Caco-2 (cell line): ENCODE measurements around the gene RASSF8. TPM values are rescaled to one million over a fixed set of nuclear protein-coding genes. Genes with fewer than 3 reads are reported as not detected.

Experiments used
- BruUV-seq: library from RNA; stranded (reverse); fragments of 400-500 nt; replicated peaks from 2 replicates; lab custom pipeline; 2021; lab: Mats Ljungman, UMichigan
- CTCF ChIA-PET: fragments of 300-600 bp; sonication (Branson Sonifier 250); formaldehyde crosslinking; loops from one replicate; lab custom pipeline; 2022; ENCODE audit warnings: antibody characterized with exemption; lab: Charles Lee
- POLR2A ChIA-PET: fragments of 300-600 bp; sonication (Branson Sonifier 250); formaldehyde crosslinking; loops from one replicate; lab custom pipeline; 2022; ENCODE audit warnings: antibody characterized with exemption; lab: Charles Lee
- DNase-seq, 2 experiments: peaks; one replicate each; pipeline versions ENCODE4 v3.0.0 to v3.0.0-alpha.2; 2020 to 2022
- H3K27me3 ChIP-seq: replicated peaks from 2 replicates; pipeline ENCODE4 v1.6.0; 2011; ENCODE audit warnings: low read length; ENCODE audit not compliant: control insufficient read depth, insufficient read depth
- H3K36me3 ChIP-seq: 2 replicates; pipeline ENCODE4 v1.5.1; 2011; ENCODE audit warnings: low read length; ENCODE audit not compliant: control insufficient read depth, insufficient read depth
- H3K4me1 ChIP-seq: fragments of 250-450 bp; sonication (Bioruptor Pico); 2 replicates; pipeline ENCODE4 v1.5.1; 2020; ENCODE audit warnings: mild to moderate bottlenecking
- H3K4me3 ChIP-seq: 2 replicates; pipeline ENCODE4 v1.5.1; 2011; ENCODE audit warnings: low read depth, mild to moderate bottlenecking, control low read depth, low read length
- H3K9me3 ChIP-seq: fragments of 250-450 bp; sonication (Bioruptor Pico); 2 replicates; pipeline ENCODE4 v1.5.1; 2020; ENCODE audit warnings: mild to moderate bottlenecking, moderate library complexity
- H3K27ac Mint-ChIP-seq: one replicate; pipeline ENCODE4 v1.8.0; 2022; ENCODE audit warnings: mixed read lengths; ENCODE audit not compliant: unreplicated experiment
- H3K27me3 Mint-ChIP-seq: one replicate; pipeline ENCODE4 v1.8.0; 2022; ENCODE audit warnings: mixed read lengths; ENCODE audit not compliant: insufficient read depth, unreplicated experiment
- H3K36me3 Mint-ChIP-seq: one replicate; pipeline ENCODE4 v1.8.0; 2022; ENCODE audit warnings: mild to moderate bottlenecking, mixed read lengths; ENCODE audit not compliant: insufficient read depth, unreplicated experiment
- H3K4me1 Mint-ChIP-seq: one replicate; pipeline ENCODE4 v1.8.0; 2022; ENCODE audit warnings: low read depth, mixed read lengths; ENCODE audit not compliant: unreplicated experiment
- H3K4me3 Mint-ChIP-seq: one replicate; pipeline ENCODE4 v1.8.0; 2022; ENCODE audit warnings: mild to moderate bottlenecking, moderate library complexity, mixed read lengths; ENCODE audit not compliant: unreplicated experiment
- H3K9me3 Mint-ChIP-seq: one replicate; pipeline ENCODE4 v1.8.0; 2022; ENCODE audit warnings: mixed read lengths; ENCODE audit not compliant: unreplicated experiment
- intact Hi-C: fragments of 100-400 bp; cut with micrococcal nuclease; formaldehyde crosslinking; loops from one replicate; pipeline ENCODE4 v1.10.0; 2022; ENCODE audit not compliant: unreplicated experiment
- total RNA-seq: library from RNA; stranded (reverse); gene quantifications from 2 replicates; pipeline ENCODE4 v1.2.3, GENCODE V29; 2022
- TF ChIP-seq, protein P1 (sequence below), 2 experiments: fragments of 200-600 bp in 1 of 2; IDR thresholded peaks; 1 replicate in 1 of 2; 2 replicates in 1 of 2; pipeline versions ENCODE4 v1.5.1 to v1.8.0; 2011 to 2022; ENCODE audit warnings: antibody characterized with exemption in 1 of 2, control low read depth in 1 of 2, inconsistent platforms in 1 of 2, low read depth in 1 of 2, low read length in 1 of 2, mild to moderate bottlenecking in 1 of 2, moderate library complexity in 1 of 2; ENCODE audit not compliant: insufficient read depth in 1 of 2, severe bottlenecking in 1 of 2, unreplicated experiment in 1 of 2

Gene RASSF8
- total RNA-seq, 1 experiment from 2014 or later = 143 TPM

DNA sequence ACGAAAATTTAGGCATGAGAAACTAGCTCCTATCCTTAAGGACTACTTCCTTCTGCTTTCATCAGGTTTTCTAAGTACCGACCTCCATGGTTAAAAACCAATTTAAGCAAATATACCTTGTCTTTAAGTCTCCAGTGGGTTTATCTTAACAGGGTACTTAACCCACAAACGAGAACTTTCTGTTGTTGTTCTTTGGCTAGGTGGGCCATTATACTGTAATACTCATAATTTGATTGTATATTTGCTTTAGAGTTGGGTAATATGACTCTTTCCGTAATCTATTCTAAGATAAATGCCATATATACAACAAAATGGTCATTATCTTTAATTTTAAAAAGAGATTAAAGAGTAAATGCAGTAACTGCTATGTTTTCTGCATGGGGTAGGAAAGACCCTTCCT is 21.6 kb downstream of the RASSF8 start:
- no TSS peak for BruUV-seq
- H3K36me3 Mint-ChIP-seq = peaks cover 6% of the 10 kb centered on the region
- Histone ChIP-seq H3K4me3 (no peak overlapping the region), H3K27me3 (no peaks in the 10 kb centered on the region), H3K36me3 (no peaks in the 10 kb centered on the region), H3K9me3 (no peaks in the 10 kb centered on the region), H3K4me1 (peaks cover 9% of the 10 kb centered on the region; the same call in 1 of the 2 replicates)
- H3K27me3 Mint-ChIP-seq = no peaks in the 10 kb centered on the region
- ChIA-PET POLR2A (no interaction called here), CTCF (no interaction called here)
- TF ChIP-seq, protein P1, sequence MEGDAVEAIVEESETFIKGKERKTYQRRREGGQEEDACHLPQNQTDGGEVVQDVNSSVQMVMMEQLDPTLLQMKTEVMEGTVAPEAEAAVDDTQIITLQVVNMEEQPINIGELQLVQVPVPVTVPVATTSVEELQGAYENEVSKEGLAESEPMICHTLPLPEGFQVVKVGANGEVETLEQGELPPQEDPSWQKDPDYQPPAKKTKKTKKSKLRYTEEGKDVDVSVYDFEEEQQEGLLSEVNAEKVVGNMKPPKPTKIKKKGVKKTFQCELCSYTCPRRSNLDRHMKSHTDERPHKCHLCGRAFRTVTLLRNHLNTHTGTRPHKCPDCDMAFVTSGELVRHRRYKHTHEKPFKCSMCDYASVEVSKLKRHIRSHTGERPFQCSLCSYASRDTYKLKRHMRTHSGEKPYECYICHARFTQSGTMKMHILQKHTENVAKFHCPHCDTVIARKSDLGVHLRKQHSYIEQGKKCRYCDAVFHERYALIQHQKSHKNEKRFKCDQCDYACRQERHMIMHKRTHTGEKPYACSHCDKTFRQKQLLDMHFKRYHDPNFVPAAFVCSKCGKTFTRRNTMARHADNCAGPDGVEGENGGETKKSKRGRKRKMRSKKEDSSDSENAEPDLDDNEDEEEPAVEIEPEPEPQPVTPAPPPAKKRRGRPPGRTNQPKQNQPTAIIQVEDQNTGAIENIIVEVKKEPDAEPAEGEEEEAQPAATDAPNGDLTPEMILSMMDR (IDR thresholded peaks at IDR 0.05; ENCODE audit: insufficient read depth in 1 of 2, low read depth in 1 of 2, low read length in 1 of 2, severe bottlenecking in 1 of 2, unreplicated experiment in 1 of 2) = no peak
- no peak overlapping the region for H3K4me3 Mint-ChIP-seq
- peaks cover 51% of the 10 kb centered on the region for H3K4me1 Mint-ChIP-seq
- intact Hi-C loops = no loop called here
- H3K27ac Mint-ChIP-seq = no peak overlapping the region
- no peak for DNase-seq
- no peaks in the 10 kb centered on the region for H3K9me3 Mint-ChIP-seq

DNA sequence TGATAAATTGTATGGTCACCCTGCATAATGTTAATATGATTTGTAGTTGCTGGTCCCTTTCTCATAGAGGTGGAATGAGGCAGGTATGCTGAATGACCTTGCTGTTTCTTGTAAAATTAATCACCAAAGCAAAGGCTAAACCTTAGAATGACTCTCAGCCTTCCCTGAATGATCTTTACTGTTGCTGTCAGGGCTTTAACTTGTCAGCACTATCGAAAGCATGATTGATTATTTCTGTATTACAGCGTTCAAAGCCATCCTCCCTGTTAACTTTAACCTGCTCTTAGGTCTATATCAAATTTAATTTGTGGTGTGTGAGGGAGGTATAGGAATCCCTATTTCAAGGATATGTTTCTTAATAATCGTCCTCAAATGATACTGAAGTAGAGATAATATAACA is 23.1 kb downstream of the RASSF8 start:
- Mint-ChIP-seq H3K36me3 (peaks cover 5% of the 10 kb centered on the region), H3K9me3 (no peaks in the 10 kb centered on the region), H3K27me3 (no peaks in the 10 kb centered on the region), H3K27ac (no peak overlapping the region), H3K4me3 (no peak overlapping the region), H3K4me1 (peaks cover 55% of the 10 kb centered on the region)
- no TSS peak for BruUV-seq
- TF ChIP-seq, protein P1 (IDR thresholded peaks at IDR 0.05; ENCODE audit: insufficient read depth in 1 of 2, low read depth in 1 of 2, low read length in 1 of 2, severe bottlenecking in 1 of 2, unreplicated experiment in 1 of 2) = no peak
- no peaks in the 10 kb centered on the region for H3K36me3 ChIP-seq
- H3K4me3 ChIP-seq = no peak overlapping the region
- H3K4me1 ChIP-seq = peaks cover 23% of the 10 kb centered on the region
- no peaks in the 10 kb centered on the region for H3K9me3 ChIP-seq
- no peak for DNase-seq
- H3K27me3 ChIP-seq = no peaks in the 10 kb centered on the region
- intact Hi-C loops = no loop called here
- ChIA-PET CTCF (no interaction called here), POLR2A (no interaction called here)

DNA sequence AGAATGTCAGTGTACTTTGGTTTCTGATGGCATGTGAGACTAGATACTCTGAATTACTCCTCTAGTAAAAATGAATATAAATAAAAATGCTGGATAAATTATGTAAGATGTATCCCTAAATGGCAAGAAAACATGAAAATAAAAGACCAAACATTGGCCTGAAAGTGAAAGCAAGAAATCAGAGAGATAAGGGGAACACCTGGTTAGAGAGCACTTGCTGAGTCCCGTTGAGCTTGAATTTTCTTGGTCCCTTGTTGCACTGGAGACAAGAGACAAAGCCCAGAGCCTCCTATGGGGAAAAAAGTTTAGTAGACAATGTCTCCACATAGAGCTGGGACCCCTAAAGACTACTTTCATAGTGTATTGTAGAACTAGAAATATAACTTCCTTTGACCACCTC is 23.9 kb downstream of the RASSF8 start:
- Histone ChIP-seq H3K36me3 (no peaks in the 10 kb centered on the region), H3K4me1 (peaks cover 23% of the 10 kb centered on the region), H3K4me3 (no peak overlapping the region), H3K27me3 (no peaks in the 10 kb centered on the region), H3K9me3 (no peaks in the 10 kb centered on the region)
- Mint-ChIP-seq H3K9me3 (no peaks in the 10 kb centered on the region), H3K27me3 (no peaks in the 10 kb centered on the region), H3K4me3 (no peak overlapping the region), H3K36me3 (peaks cover 5% of the 10 kb centered on the region), H3K4me1 (peaks cover 55% of the 10 kb centered on the region), H3K27ac (no peak overlapping the region)
- CTCF ChIA-PET = no interaction called here
- intact Hi-C loops = no loop called here
- POLR2A ChIA-PET = no interaction called here
- no TSS peak for BruUV-seq
- DNase-seq = no peak
- TF ChIP-seq, protein P1 (IDR thresholded peaks at IDR 0.05; ENCODE audit: insufficient read depth in 1 of 2, low read depth in 1 of 2, low read length in 1 of 2, severe bottlenecking in 1 of 2, unreplicated experiment in 1 of 2) = no peak
